GM19099 (cell line): ENCODE results near the gene MAMDC2.

Experiments
- POLR2A ChIP-seq: IDR thresholded peaks from 3 replicates; pipeline ENCODE4 v1.6.1; 2011; ENCODE audit warnings: low read depth; ENCODE audit not compliant: insufficient read length; ENCODE audit errors: extremely low read depth

The MAMDC2 gene

GRCh38 chr9:70020991-70021571 is 22.6 kb upstream of the MAMDC2 start:
- TF ChIP-seq POLR2A: no peak

GRCh38 chr9:70028287-70028686 is 15.4 kb upstream of the MAMDC2 start:
- no peak for TF ChIP-seq POLR2A

- TF ChIP-seq POLR2A: no peak
Measured at GRCh38 chr9:70030156-70030555, 13.5 kb upstream of the MAMDC2 start.

GRCh38 chr9:70031141-70031545 is 12.5 kb upstream of the MAMDC2 start:
- no peak for TF ChIP-seq POLR2A

GRCh38 chr9:70034271-70034711 is 9.4 kb upstream of the MAMDC2 start:
- no peak for TF ChIP-seq POLR2A

GRCh38 chr9:70035691-70036090 is 8.0 kb upstream of the MAMDC2 start:
- no peak for TF ChIP-seq POLR2A

GRCh38 chr9:70036641-70037040 is 7.0 kb upstream of the MAMDC2 start:
- no peak for TF ChIP-seq POLR2A

GRCh38 chr9:70040376-70040903 is 3.2 kb upstream of the MAMDC2 start:
- TF ChIP-seq POLR2A: no peak

GRCh38 chr9:70042461-70043215 is 1.0 kb upstream of the MAMDC2 start:
- no peak for TF ChIP-seq POLR2A

- TF ChIP-seq POLR2A: no peak
Measured at GRCh38 chr9:70043285-70043684, 363 bp upstream of the MAMDC2 start.

- TF ChIP-seq POLR2A: no peak
Measured at GRCh38 chr9:70044490-70045307, 1.1 kb downstream of the MAMDC2 start.

GRCh38 chr9:70045452-70045851 is 1.8 kb downstream of the MAMDC2 start:
- no peak for TF ChIP-seq POLR2A

GRCh38 chr9:70046274-70047070 is 2.8 kb downstream of the MAMDC2 start:
- no peak for TF ChIP-seq POLR2A

- no peak for TF ChIP-seq POLR2A
Measured at GRCh38 chr9:70049236-70049635, 5.6 kb downstream of the MAMDC2 start.
